CD4-positive, alpha-beta T cell (primary cell): ENCODE results near the gene BTBD2. TPM values are rescaled to one million over a fixed set of nuclear protein-coding genes. Genes with fewer than 3 reads are reported as not detected.

Source experiments
- ATAC-seq: fragments of 200-7000 bp; cut with Tn5 transposase; one replicate; pipeline ENCODE4 v1.10.0; 2022; ENCODE audit warnings: mild to moderate bottlenecking; ENCODE audit not compliant: poor library complexity
- CTCF ChIA-PET: fragments of 350-600 bp; sonication (Branson Sonifier 250); formaldehyde crosslinking; loops from one replicate; lab custom pipeline; 2021; ENCODE audit warnings: antibody characterized with exemption, inconsistent platforms; lab: Charles Lee
- POLR2A ChIA-PET: fragments of 350-600 bp; sonication (Branson Sonifier 250); formaldehyde crosslinking; loops from one replicate; lab custom pipeline; 2021; ENCODE audit warnings: antibody characterized with exemption, inconsistent platforms; lab: Charles Lee
- DNase-seq, 14 experiments: peaks; one replicate each; pipeline ENCODE4 v3.0.0-alpha.2; 2013 to 2020; ENCODE audit warnings: mixed read lengths in 2 of 14
- H3K27ac ChIP-seq, 2 donors: one replicate each; pipeline versions ENCODE4 v1.5.1 to v1.7.0; 2013; ENCODE audit warnings: low read length in 2 of 2, low read depth in 1 of 2, mild to moderate bottlenecking in 1 of 2
- H3K27me3 ChIP-seq, 2 experiments: 1 replicate in 1 of 2; 2 replicates in 1 of 2; pipeline versions ENCODE4 v1.6.1 to v1.7.0; 2013; ENCODE audit warnings: low read length in 2 of 2, control low read depth in 1 of 2, mild to moderate bottlenecking in 1 of 2, moderate library complexity in 1 of 2; ENCODE audit not compliant: insufficient read depth in 2 of 2, control insufficient read depth in 1 of 2
- H3K36me3 ChIP-seq: one replicate; pipeline ENCODE4 v1.6.1; 2013; ENCODE audit warnings: low read length, control low read depth; ENCODE audit not compliant: insufficient read depth
- H3K4me1 ChIP-seq: one replicate; pipeline ENCODE4 v1.6.1; 2013; ENCODE audit warnings: low read length, control low read depth; ENCODE audit not compliant: insufficient read depth
- H3K4me3 ChIP-seq: one replicate; pipeline ENCODE4 v1.5.1; 2013; ENCODE audit warnings: mild to moderate bottlenecking, low read length, moderate library complexity
- H3K9me3 ChIP-seq, 2 experiments: 1 replicate in 1 of 2; 2 replicates in 1 of 2; pipeline versions ENCODE4 v1.6.1 to v1.7.0; 2013; ENCODE audit warnings: low read length in 2 of 2, mild to moderate bottlenecking in 2 of 2, control low read depth in 1 of 2, moderate library complexity in 1 of 2; ENCODE audit not compliant: control insufficient read depth in 1 of 2, insufficient read depth in 1 of 2
- H3K27ac Mint-ChIP-seq: one replicate; pipeline ENCODE4 v1.8.0; 2020; ENCODE audit warnings: mixed read lengths
- H3K27me3 Mint-ChIP-seq: one replicate; pipeline ENCODE4 v1.8.0; 2021; ENCODE audit warnings: mixed read lengths
- H3K36me3 Mint-ChIP-seq: one replicate; pipeline ENCODE4 v1.8.0; 2021; ENCODE audit warnings: low read depth, mixed read lengths
- H3K4me1 Mint-ChIP-seq: one replicate; pipeline ENCODE4 v1.8.0; 2021; ENCODE audit warnings: low read depth, mixed read lengths
- H3K4me3 Mint-ChIP-seq: one replicate; pipeline ENCODE4 v1.8.0; 2020; ENCODE audit warnings: mild to moderate bottlenecking, mixed read lengths
- H3K9me3 Mint-ChIP-seq: one replicate; pipeline ENCODE4 v1.8.0; 2020; ENCODE audit warnings: mixed read lengths
- CTCF ChIP-seq: fragments of 200-600 bp; IDR thresholded peaks from one replicate; pipeline ENCODE4 v1.8.0; 2022; ENCODE audit warnings: antibody characterized with exemption, mild to moderate bottlenecking
- intact Hi-C, 2 experiments: fragments of 100-400 bp; cut with DNase I in 1 of 2; cut with micrococcal nuclease in 1 of 2; formaldehyde crosslinking; loops; one replicate each; pipeline versions ENCODE4 v1.15.1 to v1.9.0; 2023 to 2025; cut with DNase I, micrococcal nuclease
- total RNA-seq, 174 experiments: library from RNA in 2 of 174; stranded (reverse) in 2 of 174; gene quantifications; one replicate each; pipeline ENCODE4 v1.2.3 and lab custom pipeline; 2021 to 2026

The BTBD2 gene
- total RNA-seq, 2 experiments from 2014 or later: 44.4 to 44.9 TPM

GRCh38 chr19:1974381-1975161 lies 40.9 kb downstream of the BTBD2 start:
- Mint-ChIP-seq H3K27me3 (no peaks in the 10 kb centered on the region), H3K36me3 (peaks cover 19% of the 10 kb centered on the region), H3K4me1 (peaks cover 5% of the 10 kb centered on the region), H3K9me3 (no peaks in the 10 kb centered on the region), H3K4me3 (no peak overlapping the region), H3K27ac (no peak overlapping the region)
- no peaks in the 10 kb centered on the region for H3K9me3 ChIP-seq
- peaks cover 15% of the 10 kb centered on the region for H3K4me1 ChIP-seq
- H3K27ac ChIP-seq: no peak overlapping the region
- no peak for TF ChIP-seq CTCF
- DNase-seq (no peak), ATAC-seq (no peak)
- H3K4me3 ChIP-seq: no peak overlapping the region
- no peaks in the 10 kb centered on the region for H3K27me3 ChIP-seq
- intact Hi-C loops: no loop called here
- H3K36me3 ChIP-seq: peaks cover 58% of the 10 kb centered on the region
- CTCF ChIA-PET: no interaction called here
- POLR2A ChIA-PET: no interaction called here

GRCh38 chr19:1970806-1971502 lies 44.6 kb downstream of the BTBD2 start:
- ChIA-PET POLR2A (no interaction called here), CTCF (no interaction called here)
- peaks cover 26% of the 10 kb centered on the region for H3K36me3 Mint-ChIP-seq
- Histone ChIP-seq H3K27me3 (no peaks in the 10 kb centered on the region), H3K4me3 (no peak overlapping the region), H3K36me3 (peaks cover 48% of the 10 kb centered on the region), H3K9me3 (no peaks in the 10 kb centered on the region), H3K4me1 (peaks cover 28% of the 10 kb centered on the region), H3K27ac (no peak overlapping the region)
- intact Hi-C loops: no loop called here
- no peaks in the 10 kb centered on the region for H3K27me3 Mint-ChIP-seq
- ATAC-seq (no peak), DNase-seq (no peak)
- no peaks in the 10 kb centered on the region for H3K9me3 Mint-ChIP-seq
- no peak overlapping the region for H3K27ac Mint-ChIP-seq
- H3K4me3 Mint-ChIP-seq: no peak overlapping the region
- peaks cover 17% of the 10 kb centered on the region for H3K4me1 Mint-ChIP-seq
- TF ChIP-seq CTCF: no peak

GRCh38 chr19:1970003-1970805 lies 45.3 kb downstream of the BTBD2 start:
- DNase-seq (no peak), ATAC-seq (no peak)
- POLR2A ChIA-PET: no interaction called here
- Mint-ChIP-seq H3K27me3 (no peaks in the 10 kb centered on the region), H3K9me3 (no peaks in the 10 kb centered on the region), H3K4me1 (peaks cover 22% of the 10 kb centered on the region), H3K4me3 (no peak overlapping the region), H3K27ac (no peak overlapping the region), H3K36me3 (peaks cover 24% of the 10 kb centered on the region)
- CTCF ChIA-PET: no interaction called here
- intact Hi-C loops: no loop called here
- Histone ChIP-seq H3K4me1 (peaks cover 31% of the 10 kb centered on the region), H3K27me3 (no peaks in the 10 kb centered on the region), H3K9me3 (no peaks in the 10 kb centered on the region), H3K27ac (no peak overlapping the region), H3K36me3 (peaks cover 43% of the 10 kb centered on the region), H3K4me3 (no peak overlapping the region)
- no peak for TF ChIP-seq CTCF
